GM06990 (cell line): ENCODE results near the gene MPP1.

Experiments used
- DNase-seq: peaks from one replicate; pipeline ENCODE4 v3.0.0-alpha.2; 2011; ENCODE audit not compliant: insufficient read length; ENCODE audit errors: extremely low read depth
- H3K27me3 ChIP-seq: replicated peaks from 2 replicates; pipeline ENCODE4 v1.6.0; 2011; ENCODE audit warnings: low read length; ENCODE audit not compliant: control insufficient read depth, insufficient read depth
- H3K36me3 ChIP-seq: 2 replicates; pipeline ENCODE4 v1.5.1; 2011; ENCODE audit warnings: low read length; ENCODE audit not compliant: control insufficient read depth, insufficient read depth
- H3K4me3 ChIP-seq: replicated peaks from 2 replicates; pipeline ENCODE4 v1.5.1; 2011; ENCODE audit warnings: low read depth, mild to moderate bottlenecking, control low read depth, low read length
- TF ChIP-seq, protein P1 (sequence below): IDR thresholded peaks from 2 replicates; pipeline ENCODE4 v1.5.1; 2011; ENCODE audit warnings: low read length, control low read depth, mild to moderate bottlenecking, inconsistent platforms; ENCODE audit not compliant: insufficient read depth, poor library complexity, severe bottlenecking

Gene MPP1

DNA sequence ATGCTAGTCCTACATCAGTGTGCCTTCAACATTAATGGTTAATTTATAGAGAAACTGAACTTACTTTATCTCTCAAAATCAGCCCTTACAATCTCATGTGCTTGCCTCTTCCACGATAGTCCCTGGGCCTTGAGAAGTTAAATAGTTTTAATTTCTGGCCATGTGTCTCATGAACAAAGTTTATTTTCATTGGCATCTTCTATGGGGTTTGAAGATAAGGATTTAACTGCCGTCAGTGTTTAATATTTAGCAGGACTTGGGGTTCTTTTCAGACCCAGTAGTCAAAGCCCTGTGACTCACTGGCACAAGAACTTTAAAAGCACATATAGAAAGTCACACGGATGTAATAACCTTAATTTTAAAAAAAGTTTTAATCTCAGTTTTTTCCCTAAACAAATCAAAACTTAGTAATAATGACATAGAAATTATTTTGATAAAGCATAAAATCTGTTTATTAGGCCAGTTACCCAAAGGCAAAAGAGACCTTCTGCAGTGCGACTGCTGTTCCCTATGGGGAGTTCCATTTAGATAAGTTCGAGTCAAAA lies 10.1 kb upstream of the MPP1 start:
- Histone ChIP-seq H3K27me3 (no peaks in the 10 kb centered on the region), H3K4me3 (no peak overlapping the region), H3K36me3 (no peaks in the 10 kb centered on the region)
- TF ChIP-seq, protein P1, sequence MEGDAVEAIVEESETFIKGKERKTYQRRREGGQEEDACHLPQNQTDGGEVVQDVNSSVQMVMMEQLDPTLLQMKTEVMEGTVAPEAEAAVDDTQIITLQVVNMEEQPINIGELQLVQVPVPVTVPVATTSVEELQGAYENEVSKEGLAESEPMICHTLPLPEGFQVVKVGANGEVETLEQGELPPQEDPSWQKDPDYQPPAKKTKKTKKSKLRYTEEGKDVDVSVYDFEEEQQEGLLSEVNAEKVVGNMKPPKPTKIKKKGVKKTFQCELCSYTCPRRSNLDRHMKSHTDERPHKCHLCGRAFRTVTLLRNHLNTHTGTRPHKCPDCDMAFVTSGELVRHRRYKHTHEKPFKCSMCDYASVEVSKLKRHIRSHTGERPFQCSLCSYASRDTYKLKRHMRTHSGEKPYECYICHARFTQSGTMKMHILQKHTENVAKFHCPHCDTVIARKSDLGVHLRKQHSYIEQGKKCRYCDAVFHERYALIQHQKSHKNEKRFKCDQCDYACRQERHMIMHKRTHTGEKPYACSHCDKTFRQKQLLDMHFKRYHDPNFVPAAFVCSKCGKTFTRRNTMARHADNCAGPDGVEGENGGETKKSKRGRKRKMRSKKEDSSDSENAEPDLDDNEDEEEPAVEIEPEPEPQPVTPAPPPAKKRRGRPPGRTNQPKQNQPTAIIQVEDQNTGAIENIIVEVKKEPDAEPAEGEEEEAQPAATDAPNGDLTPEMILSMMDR = no peak
- DNase-seq = no peak

DNA sequence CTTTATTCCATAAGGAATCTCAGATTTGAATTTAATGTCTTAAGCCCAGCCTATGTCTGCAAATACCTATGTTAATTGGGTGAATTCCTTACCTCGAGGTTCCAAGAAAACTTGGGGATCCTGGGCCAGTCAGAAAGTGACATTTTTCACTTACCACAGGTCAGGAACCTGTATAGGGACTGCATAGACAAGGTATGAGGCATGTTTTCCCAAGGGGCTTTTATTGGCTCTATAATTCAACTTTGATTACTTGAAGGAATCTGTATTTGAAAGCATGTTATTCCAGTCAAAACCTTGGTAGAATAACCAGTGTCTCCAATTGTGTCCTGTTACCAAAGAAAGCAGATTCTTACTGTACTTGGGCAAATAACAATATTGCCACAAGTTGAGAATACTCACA lies 8.5 kb upstream of the MPP1 start:
- H3K4me3 ChIP-seq = no peak overlapping the region
- no peak for DNase-seq
- H3K27me3 ChIP-seq = no peaks in the 10 kb centered on the region
- H3K36me3 ChIP-seq = no peaks in the 10 kb centered on the region
- TF ChIP-seq, protein P1 = no peak

DNA sequence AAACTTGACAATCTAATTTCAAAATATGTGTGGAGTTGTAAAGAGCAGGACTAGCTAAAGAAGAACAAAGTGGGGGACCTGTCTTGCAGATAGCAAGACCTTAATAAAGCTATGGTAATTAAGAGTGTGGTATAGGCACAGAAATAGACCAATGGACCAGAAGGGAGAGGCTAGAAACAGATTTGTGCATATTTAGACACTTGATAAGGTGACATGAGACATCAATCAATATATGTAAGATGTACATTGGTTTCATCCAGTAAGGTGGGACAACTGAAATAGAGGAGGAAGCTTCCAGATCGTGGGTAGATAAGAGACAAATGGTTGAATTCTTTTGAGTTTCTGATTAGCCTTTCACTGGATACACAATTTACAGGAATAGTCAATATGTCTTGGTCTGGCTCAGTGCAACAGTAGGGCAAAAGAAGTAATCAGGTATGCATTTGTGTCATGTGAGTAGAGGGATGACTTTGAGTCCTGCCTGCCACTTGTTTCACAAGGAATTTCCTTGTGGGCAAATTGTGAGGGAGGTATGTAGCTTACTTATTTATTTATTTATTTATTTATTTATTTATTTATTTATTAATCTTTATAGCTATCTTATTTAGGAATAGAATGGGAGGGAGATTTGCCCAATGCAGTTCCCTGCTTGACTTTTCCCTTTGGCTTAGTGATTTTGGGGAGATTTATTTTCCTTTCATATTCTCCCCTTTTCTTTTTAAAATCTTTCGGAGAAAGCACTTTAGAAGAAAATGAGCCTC lies 7.2 kb upstream of the MPP1 start:
- Histone ChIP-seq H3K36me3 (no peaks in the 10 kb centered on the region), H3K4me3 (no peak overlapping the region), H3K27me3 (no peaks in the 10 kb centered on the region)
- TF ChIP-seq, protein P1 = no peak
- no peak for DNase-seq

DNA sequence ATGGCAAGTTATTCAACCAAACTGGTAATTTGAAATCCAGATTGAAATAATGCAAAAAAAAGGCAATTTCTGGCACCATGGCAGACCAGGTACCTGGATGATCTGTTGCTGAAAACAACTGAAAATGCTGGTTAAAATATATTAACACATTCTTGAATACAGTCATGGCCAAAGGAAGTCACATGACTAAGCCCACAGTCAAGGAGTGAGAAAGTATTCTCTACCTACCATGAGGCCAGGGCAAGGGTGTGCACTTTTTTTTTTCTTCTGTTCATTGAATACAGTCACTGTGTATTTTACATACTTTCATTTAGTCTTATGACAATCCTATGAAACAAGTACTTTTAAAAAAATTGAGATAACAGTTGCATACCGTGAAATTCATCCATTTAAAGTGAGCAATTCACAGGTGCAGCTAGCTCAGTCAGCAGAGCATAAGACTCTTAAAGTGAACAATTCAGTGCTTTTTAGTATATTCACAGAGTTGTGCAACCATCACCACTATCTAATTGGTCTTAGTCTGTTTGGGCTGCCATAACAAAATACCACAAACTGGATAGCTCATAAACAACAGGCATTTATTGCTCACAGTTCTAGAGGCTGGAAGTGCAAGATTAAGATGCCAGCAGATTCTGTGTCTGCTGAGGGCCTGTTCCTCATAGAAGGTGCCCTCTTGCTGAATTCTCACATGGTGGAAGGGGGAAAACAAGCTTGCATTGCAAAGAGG lies 4.8 kb upstream of the MPP1 start:
- DNase-seq = no peak

DNA sequence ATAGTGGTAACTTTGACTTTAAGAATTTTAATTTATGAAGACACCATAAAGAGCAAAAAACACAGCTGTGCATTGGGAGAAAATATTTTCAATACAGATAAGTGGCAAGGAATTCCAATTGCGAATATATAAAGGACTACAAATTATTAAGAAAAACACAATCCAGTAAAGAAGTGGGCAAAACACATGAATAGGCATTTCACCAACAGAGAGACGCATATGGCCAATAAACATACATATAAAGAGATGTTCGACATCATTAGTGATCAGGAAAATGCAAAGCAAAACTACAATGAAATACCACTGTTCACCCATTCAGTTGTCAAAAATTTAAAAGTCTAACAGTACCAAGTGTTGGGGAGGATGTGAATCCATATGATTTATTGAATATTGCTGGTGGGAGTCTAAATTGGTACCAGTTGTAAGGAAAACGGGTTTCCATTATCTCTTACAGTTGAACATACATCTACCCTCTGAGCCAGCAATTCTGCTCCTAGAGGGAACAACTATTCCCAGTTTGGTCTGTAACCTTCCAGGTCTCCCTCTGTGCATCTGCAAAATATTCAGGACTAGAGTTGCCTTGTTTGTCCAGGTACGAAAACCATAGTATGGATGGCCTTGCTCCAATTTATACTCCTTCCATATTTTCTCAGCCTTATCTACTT lies 1.7 kb upstream of the MPP1 start:
- no peaks in the 10 kb centered on the region for H3K27me3 ChIP-seq
- TF ChIP-seq, protein P1 = no peak
- H3K4me3 ChIP-seq = no peak overlapping the region
- H3K36me3 ChIP-seq = no peaks in the 10 kb centered on the region
- DNase-seq = no peak

More for the DNA sequence above, 4.8 kb upstream of the MPP1 start:
- no peaks in the 10 kb centered on the region for H3K27me3 ChIP-seq
- TF ChIP-seq, protein P1 = no peak
- no peak overlapping the region for H3K4me3 ChIP-seq
- H3K36me3 ChIP-seq = no peaks in the 10 kb centered on the region
